LNCAP (cell line): ENCODE results near the gene KLF13.

ENCODE experiments used
- TF ChIP-seq, protein P1 (sequence below): fragments of 450-650 bp; IDR thresholded peaks from 2 replicates; pipeline ENCODE4 v1.5.1; 2017; ENCODE audit warnings: mild to moderate bottlenecking

Gene KLF13

GRCh38 chr15:31326156-31326874 lies at the start of gene KLF13:
Gene KLF13, plus strand, starts transcription at chr15:31326835. Its CDS starts 378 bp downstream, at chr15:31327213.
- TF ChIP-seq, protein P1, sequence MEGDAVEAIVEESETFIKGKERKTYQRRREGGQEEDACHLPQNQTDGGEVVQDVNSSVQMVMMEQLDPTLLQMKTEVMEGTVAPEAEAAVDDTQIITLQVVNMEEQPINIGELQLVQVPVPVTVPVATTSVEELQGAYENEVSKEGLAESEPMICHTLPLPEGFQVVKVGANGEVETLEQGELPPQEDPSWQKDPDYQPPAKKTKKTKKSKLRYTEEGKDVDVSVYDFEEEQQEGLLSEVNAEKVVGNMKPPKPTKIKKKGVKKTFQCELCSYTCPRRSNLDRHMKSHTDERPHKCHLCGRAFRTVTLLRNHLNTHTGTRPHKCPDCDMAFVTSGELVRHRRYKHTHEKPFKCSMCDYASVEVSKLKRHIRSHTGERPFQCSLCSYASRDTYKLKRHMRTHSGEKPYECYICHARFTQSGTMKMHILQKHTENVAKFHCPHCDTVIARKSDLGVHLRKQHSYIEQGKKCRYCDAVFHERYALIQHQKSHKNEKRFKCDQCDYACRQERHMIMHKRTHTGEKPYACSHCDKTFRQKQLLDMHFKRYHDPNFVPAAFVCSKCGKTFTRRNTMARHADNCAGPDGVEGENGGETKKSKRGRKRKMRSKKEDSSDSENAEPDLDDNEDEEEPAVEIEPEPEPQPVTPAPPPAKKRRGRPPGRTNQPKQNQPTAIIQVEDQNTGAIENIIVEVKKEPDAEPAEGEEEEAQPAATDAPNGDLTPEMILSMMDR: no peak

- TF ChIP-seq, protein P1: no peak
Observed at GRCh38 chr15:31277335-31278060, 49.1 kb upstream of the KLF13 start.

DNA sequence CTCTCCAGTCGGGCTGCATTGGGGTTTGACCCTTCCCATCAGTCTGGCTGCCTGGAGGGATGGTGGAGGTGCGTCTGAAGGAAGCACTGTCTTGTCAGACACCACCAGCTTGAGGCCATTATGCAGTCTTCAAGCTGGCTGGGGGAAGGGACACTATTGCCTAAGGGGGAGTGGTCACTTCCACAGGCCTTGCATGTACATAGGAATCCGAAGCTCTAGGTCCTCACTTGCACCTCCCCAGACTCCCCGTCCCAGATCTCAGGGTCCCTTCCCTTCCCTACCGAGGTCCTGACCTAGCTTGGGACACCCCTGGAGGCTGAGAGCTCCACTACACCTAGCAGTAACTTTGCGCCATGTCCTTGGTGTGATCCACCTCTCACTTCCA lies 48.6 kb upstream of the KLF13 start:
- TF ChIP-seq, protein P1: no peak

DNA sequence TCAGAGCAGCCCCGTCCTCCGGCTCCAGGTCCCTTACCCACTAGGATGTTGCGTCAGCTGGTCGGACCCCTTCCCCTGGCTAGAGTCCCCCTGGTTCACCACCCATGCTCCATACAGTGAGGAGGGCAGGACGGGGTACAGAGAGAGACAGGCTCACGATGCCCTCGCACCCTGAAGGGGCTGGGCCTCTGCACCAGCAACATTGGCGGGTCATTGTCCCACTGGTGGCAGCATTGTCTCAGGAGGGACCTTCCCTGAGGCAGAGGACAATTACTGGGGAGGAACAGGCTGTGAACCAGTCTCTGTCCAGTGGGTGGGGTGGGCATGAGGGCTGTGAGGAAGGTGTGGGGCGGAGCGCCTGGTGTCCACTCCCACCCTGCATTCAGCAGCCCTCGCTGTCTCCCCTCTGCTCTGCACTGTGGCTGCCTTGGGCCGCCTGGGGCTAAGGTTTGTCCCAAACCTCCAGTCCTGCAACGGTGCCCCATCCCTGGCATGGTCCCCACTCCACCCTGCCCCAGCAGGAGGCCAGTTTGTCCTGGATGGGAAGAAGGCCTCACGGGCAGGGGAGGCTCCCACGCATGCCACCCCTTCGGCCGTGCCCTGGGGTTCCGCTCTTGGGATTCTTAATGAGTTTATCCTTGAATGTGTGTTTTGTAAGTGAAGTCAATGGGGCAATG lies 48.0 kb upstream of the KLF13 start:
- TF ChIP-seq, protein P1: no peak

- TF ChIP-seq, protein P1: no peak
Observed at GRCh38 chr15:31279221-31280045, 47.2 kb upstream of the KLF13 start.

GRCh38 chr15:31280046-31280830 lies 46.4 kb upstream of the KLF13 start:
- TF ChIP-seq, protein P1: no peak
